Tongue (tissue), 2 donors: ENCODE data around the gene SRSF4. TPM values are rescaled to one million over a fixed set of nuclear protein-coding genes. Genes with fewer than 3 reads are reported as not detected.
"Not testable (repeated sequence)": the region's sequence is repeated elsewhere in the genome, so short reads cannot be mapped to it uniquely, and the experiment has no call there.

Source experiments
- DNase-seq: peaks from one replicate; pipeline ENCODE4 v3.0.0-alpha.2; 2015
- total RNA-seq: library from RNA; depleted of rRNA; stranded (reverse); fragments of >200 nt; gene quantifications from one replicate; pipeline ENCODE4 v1.2.3, GENCODE V29; 2014

The SRSF4 gene
- total RNA-seq, 1 donor from 2014 or later, result 56.2 TPM

GRCh38 chr1:29162476-29163138 is 19.1 kb downstream of the SRSF4 start:
- no peak for DNase-seq

DNA sequence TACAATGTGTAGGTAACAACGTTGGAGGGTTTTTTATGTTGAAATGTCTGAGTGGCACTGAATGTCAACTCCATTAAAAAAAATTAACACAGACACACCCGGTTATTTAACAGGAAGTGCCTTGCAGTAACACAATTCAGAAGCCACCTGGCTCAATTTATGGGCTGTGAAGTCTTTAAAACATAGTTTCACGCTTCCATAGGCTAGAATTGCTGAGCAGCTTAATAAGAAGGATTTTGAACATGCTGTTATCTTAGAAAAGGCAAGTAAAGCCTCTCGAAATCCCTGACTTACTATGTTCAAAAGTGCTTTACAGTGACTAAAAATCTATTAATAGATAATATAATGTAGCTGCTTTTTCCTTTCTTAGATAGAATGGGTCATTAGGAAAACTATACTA is 19.7 kb downstream of the SRSF4 start:
- DNase-seq, result no peak

- no peak for DNase-seq
Observed at GRCh38 chr1:29159773-29160172, 21.9 kb downstream of the SRSF4 start.

- no peak for DNase-seq
Observed at GRCh38 chr1:29157269-29157601, 24.5 kb downstream of the SRSF4 start.

GRCh38 chr1:29156543-29157268 is 25.0 kb downstream of the SRSF4 start:
- peak; percentile 24 for DNase-seq

DNA sequence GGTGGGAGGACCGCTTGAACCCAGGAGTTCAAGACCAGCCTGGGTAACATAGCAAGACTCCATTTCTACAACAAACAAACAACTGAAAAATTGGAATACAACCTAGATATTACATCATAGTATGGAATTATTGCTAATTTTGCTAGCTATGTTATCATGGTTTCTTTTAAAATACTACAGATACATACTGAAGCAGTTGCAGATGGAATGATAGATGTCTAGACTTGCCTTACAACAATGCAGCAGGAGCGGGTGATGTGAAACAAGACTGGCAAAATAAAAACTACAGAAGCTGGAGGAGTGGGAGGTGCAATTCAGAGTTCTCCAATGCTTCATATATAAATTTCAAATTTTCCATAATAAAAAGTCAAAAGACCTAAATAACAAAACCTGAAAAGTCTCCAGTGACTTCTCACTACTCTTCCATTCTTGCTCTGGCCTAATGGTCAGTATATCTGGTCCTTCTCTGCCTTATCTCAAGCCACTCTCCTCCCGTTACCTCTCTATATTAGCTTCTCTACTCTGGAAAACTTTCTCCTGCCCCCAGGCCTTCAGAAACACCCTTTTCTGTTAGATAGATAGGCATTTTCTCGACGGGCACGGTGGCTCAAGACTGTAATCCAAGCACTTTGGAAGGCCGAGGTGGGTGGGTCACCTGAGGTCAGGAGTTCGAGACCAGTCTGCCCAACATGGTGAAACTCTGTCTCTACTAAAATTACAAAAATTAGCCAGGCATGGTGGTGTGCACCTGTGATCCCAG is 29.5 kb downstream of the SRSF4 start:
- no peak for DNase-seq

GRCh38 chr1:29150346-29150745 is 31.4 kb downstream of the SRSF4 start:
- not testable (repeated sequence) for DNase-seq

GRCh38 chr1:29148656-29149491 is 32.8 kb downstream of the SRSF4 start:
- DNase-seq, result no peak

DNA sequence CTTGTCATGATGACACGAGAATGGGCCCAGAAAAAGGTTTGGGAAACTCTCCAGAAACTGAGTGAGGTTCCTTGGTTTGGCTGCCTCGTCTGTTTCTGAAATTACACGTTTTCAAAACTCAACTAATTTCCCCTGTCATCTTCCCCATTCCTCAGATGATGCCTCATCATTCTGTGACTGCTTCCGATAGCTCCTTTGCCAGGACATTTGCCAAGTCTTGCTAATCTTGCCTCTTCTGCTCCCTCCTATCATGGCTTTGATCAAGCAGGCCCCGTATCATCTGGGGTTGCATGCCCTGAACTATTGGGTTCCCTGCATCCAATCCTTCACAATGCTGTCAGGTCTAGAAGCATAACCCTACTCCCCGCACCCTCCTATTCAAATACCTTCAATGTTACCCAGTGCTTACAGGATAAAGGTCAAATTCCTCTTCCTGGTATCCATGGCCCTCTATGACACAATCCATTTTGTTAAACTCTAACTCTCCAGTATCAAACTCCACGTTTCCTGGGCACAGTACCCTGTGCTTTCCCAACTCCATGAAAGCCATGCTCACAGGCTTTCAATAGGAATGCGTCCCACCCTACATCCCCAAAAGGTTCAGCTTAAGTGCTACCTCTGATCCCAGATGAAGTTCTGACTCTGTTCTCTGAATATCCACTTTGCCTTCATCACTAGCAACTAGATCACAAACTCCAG is 35.8 kb downstream of the SRSF4 start:
- no peak for DNase-seq

DNA sequence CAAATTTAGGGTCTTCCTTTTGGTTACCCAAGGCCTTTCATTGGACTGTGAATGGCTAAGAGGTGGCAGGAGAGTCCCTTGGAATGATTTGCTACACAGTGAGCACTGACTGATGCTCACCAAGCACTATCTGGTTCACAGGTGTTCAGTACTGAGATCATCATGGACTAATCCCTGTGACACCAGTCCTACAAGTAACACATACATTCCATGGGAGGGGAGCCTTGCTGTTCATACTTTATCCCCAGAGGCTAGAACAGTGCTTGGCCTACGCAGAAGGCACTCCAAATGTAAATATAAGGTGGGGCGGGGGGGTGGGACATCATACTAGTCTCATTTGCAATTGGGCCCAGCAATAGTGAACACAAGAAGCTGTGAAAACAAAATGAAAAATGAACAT is 37.5 kb downstream of the SRSF4 start:
- no peak for DNase-seq

DNA sequence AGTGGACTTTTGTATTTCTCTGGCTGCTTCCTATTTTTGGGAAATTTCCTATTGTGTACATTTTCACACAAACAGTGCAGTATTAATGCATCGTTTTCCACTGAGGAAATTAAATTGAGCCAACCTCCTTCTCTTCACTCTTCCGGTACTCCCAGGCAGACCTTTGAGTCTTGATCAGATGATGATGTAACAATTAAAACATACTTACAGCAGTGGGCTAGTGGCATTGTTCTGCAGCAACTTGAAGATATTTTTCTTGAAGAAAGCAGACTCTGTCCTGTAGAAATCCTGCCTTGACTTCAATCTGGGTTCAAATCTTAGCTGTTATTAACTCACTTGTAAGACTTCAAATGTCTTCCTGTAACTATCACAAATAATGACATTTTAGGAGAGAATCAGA is 39.0 kb downstream of the SRSF4 start:
- no peak for DNase-seq

- DNase-seq, result no peak
Observed at GRCh38 chr1:29136391-29136915, 45.2 kb downstream of the SRSF4 start.

DNA sequence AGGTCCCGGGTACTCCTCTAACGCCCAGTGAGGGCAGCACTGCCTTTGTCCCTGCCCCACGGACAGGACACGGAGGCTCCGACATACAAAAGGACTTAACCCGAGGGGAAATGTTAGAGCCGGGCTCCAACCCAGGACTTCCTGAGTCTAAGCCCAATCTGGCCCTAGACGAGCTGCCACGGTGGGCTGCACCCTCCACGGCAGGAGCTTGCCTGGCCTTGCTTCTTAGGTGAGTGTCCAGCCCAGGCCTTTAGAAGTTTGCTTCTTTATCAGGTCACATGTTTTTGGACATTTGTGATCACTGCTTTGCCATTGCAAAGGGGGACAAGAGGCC is 47.0 kb downstream of the SRSF4 start:
- DNase-seq, result no peak

GRCh38 chr1:29133861-29134694 is 47.6 kb downstream of the SRSF4 start:
- no peak for DNase-seq

DNA sequence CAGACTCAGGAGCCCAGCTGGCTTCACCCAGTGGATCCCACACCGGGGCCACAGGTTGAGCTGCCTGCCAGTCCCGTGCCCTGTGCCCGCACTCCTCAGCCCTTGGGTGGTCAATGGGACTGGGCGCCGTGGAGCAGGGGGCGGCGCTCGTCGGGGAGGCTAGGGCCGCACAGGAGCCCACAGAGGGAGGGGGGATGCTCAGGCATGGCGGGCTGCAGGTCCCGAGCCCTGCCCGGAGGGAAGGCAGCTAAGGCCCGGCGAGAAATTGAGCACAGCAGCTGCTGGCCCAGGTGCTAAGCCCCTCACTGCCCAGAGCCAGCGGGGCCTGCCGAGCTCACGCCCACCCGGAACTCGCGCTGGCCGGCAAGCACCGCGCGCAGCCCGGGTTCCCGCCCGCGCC is 50.6 kb downstream of the SRSF4 start:
- not testable (repeated sequence) for DNase-seq

DNA sequence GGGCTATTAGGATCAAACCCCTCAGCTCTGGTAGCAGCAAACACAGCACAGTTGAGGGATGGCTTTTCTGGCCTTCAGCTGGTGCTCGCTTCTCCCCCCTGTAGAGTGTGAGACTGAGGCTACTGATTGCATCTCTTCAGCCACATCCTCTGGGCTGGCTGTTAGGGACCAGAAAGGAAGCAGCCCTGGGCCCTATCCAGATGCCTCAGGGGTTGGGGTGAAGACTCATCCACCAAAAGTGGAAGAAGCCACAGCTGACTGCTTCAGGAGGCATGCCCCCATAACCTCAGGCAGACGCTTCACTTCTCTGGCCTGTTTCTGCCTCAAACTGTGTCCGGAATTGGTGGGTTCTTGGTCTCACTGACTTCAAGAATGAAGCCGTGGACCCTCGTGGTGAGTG is 51.8 kb downstream of the SRSF4 start:
- no peak for DNase-seq

DNA sequence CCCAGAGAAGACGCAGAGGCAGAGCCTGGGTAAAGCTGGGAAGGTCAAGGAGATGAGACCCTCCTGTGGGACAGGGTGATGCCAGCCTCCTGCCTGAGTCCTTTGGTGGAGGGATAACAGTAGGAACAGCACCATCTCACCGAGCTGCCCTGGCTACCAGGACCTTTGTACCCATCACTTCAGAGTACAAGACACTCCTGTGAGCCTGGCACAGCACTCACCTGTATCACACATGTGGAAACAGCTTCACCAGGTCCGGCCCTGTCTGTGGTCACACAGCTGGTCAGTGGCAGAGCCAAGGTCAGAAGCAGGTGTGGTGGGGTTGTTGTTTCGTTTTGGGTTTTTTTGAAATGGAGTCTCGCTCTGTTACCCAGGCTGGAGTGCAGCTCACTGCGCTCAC is 53.0 kb downstream of the SRSF4 start:
- DNase-seq, result no peak

DNA sequence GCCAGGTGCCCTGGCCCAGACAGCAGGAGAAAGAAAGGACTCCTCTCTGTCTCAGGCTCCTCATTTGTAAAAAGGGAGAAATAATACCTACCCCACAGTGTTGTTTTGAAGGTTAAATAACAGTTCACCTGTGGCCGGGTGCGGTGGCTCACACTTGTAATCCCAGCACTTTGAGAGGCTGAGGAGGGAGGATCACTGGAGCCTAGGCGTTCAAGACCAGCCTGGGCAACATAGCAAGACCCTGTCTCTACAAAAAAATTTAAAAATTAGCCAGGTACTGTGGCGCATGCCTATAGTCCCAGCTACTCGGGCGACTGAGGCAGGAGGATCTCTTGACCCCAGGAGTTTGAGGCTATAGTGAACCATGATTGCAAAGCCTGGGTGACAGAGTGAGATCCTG is 55.5 kb downstream of the SRSF4 start:
- no peak for DNase-seq

GRCh38 chr1:29125788-29126187 is 55.9 kb downstream of the SRSF4 start:
- no peak for DNase-seq

GRCh38 chr1:29125237-29125641 is 56.5 kb downstream of the SRSF4 start:
- peak; percentile 18 for DNase-seq
